HG03432 (cell line): ENCODE results near the gene C16orf74.

Source experiments
- ATAC-seq: cut with Tn5 transposase; IDR thresholded peaks from one replicate; pipeline ENCODE4 v1.9.1; 2021; ENCODE audit warnings: mild to moderate bottlenecking, moderate library complexity; ENCODE audit not compliant: unreplicated experiment

C16orf74 gene

GRCh38 chr16:85750827-85751697 is at the start of gene C16orf74:
Gene C16orf74, minus strand, starts transcription at chr16:85751096. Its CDS starts 15,879 bp downstream, at chr16:85735217.
- peak; percentile 54 for ATAC-seq

- no peak for ATAC-seq
Observed at GRCh38 chr16:85800321-85800669, 49.4 kb upstream of the C16orf74 start.

- ATAC-seq: peak; percentile 86
Observed at GRCh38 chr16:85799497-85800320, 48.8 kb upstream of the C16orf74 start, which contains the start of the genes COX4I1 and EMC8. Gene COX4I1, plus strand, starts transcription at chr16:85799695. Its CDS starts 1,511 bp downstream, at chr16:85801206. Gene EMC8, minus strand, starts transcription at chr16:85799544. Its CDS starts 249 bp downstream, at chr16:85799295.

GRCh38 chr16:85798901-85799496 is 48.1 kb upstream of the C16orf74 start:
- ATAC-seq: peak; percentile 34

GRCh38 chr16:85798283-85798776 is 47.4 kb upstream of the C16orf74 start:
- no peak for ATAC-seq

GRCh38 chr16:85796599-85796998 is 45.7 kb upstream of the C16orf74 start:
- ATAC-seq: no peak

- no peak for ATAC-seq
Observed at GRCh38 chr16:85796152-85796551, 45.3 kb upstream of the C16orf74 start.

- no peak for ATAC-seq
Observed at GRCh38 chr16:85794696-85795095, 43.8 kb upstream of the C16orf74 start.

- ATAC-seq: no peak
Observed at GRCh38 chr16:85793662-85794298, 42.9 kb upstream of the C16orf74 start.

GRCh38 chr16:85789773-85790172 is 38.9 kb upstream of the C16orf74 start:
- ATAC-seq: no peak

GRCh38 chr16:85788819-85789218 is 37.9 kb upstream of the C16orf74 start:
- no peak for ATAC-seq

- ATAC-seq: no peak
Observed at GRCh38 chr16:85785927-85786326, 35.0 kb upstream of the C16orf74 start.

- ATAC-seq: no peak
Observed at GRCh38 chr16:85784813-85785212, 33.9 kb upstream of the C16orf74 start.

- ATAC-seq: no peak
Observed at GRCh38 chr16:85783441-85783840, 32.5 kb upstream of the C16orf74 start.

- ATAC-seq: no peak
Observed at GRCh38 chr16:85782451-85782850, 31.6 kb upstream of the C16orf74 start.

- no peak for ATAC-seq
Observed at GRCh38 chr16:85781695-85782370, 30.9 kb upstream of the C16orf74 start.

- no peak for ATAC-seq
Observed at GRCh38 chr16:85781156-85781555, 30.3 kb upstream of the C16orf74 start.

- no peak for ATAC-seq
Observed at GRCh38 chr16:85780281-85780680, 29.4 kb upstream of the C16orf74 start.

- ATAC-seq: no peak
Observed at GRCh38 chr16:85778873-85779272, 28.0 kb upstream of the C16orf74 start.
